K562 (cell line): ENCODE measurements around the gene BCAS4.
"Not testable (repeated sequence)": the region's sequence is repeated elsewhere in the genome, so short reads cannot be mapped to it uniquely, and the experiment has no call there.

ENCODE experiments used
- EZH2 ChIP-seq: IDR thresholded peaks from 2 replicates; pipeline ENCODE4 v1.6.1; 2012; ENCODE audit warnings: low read depth, mild to moderate bottlenecking, inconsistent platforms, low read length, borderline replicate concordance
- IRF1 ChIP-seq: sonication (generic); formaldehyde crosslinking; IDR thresholded peaks from 2 replicates; pipeline ENCODE4 v1.8.0; 2022; ENCODE audit warnings: missing genetic modification reagents, mild to moderate bottlenecking, borderline replicate concordance
- PCBP2 ChIP-seq: fragments of 200-400 bp; formaldehyde crosslinking; IDR thresholded peaks from 2 replicates; pipeline ENCODE4 v1.6.1; 2018; ENCODE audit warnings: low read length, low read depth, mild to moderate bottlenecking, moderate library complexity; ENCODE audit not compliant: poor library complexity, severe bottlenecking
- PHF20 ChIP-seq: fragments of 450-650 bp; IDR thresholded peaks from 2 replicates; pipeline ENCODE4 v1.6.1; 2018; ENCODE audit not compliant: partially characterized antibody
- PKNOX1 ChIP-seq: fragments of 450-650 bp; IDR thresholded peaks from 2 replicates; pipeline ENCODE4 v1.6.1; 2016
- UBTF ChIP-seq, 2 experiments: IDR thresholded peaks; 2 replicates each; pipeline ENCODE4 v1.6.1; 2012; ENCODE audit warnings: improper control_type of control experiment in 2 of 2, low read depth in 2 of 2, low read length in 2 of 2, borderline replicate concordance in 1 of 2
- XRCC5 ChIP-seq: fragments of 200-400 bp; formaldehyde crosslinking; IDR thresholded peaks from 2 replicates; pipeline ENCODE4 v1.6.1; 2017; ENCODE audit warnings: low read depth, mild to moderate bottlenecking, low read length
- ZNF274 ChIP-seq: IDR thresholded peaks from 2 replicates; pipeline ENCODE4 v1.6.1; 2011; ENCODE audit warnings: low read depth, mild to moderate bottlenecking, low read length, moderate library complexity, borderline replicate concordance
- ZNF384 ChIP-seq: IDR thresholded peaks from 2 replicates; pipeline ENCODE4 v1.6.1; 2012; ENCODE audit warnings: low read depth, low read length, improper control_type of control experiment
- ZNF655 ChIP-seq: fragments of 250-450 bp; sonication (Bioruptor Pico); IDR thresholded peaks from 2 replicates; pipeline ENCODE4 v1.5.0; 2021

- TF ChIP-seq ZNF655 (CRISPR knock-in tag); IRF1 (CRISPR knock-in tag); EZH2; PKNOX1; XRCC5; PCBP2; ZNF274; PHF20; UBTF (IDR thresholded peaks at IDR 0.05; ENCODE audit: borderline replicate concordance in 1 of 2, low read depth in 2 of 2, low read length in 2 of 2); ZNF384: not testable (repeated sequence)
Measured at GRCh38 chr20:50778994-50779393, 15.9 kb upstream of the BCAS4 start.
